CD14-positive monocyte (primary cell): Measurements from ENCODE around the gene RTBDN. TPM values are rescaled to one million over a fixed set of nuclear protein-coding genes. Genes with fewer than 3 reads are reported as not detected.
"Not testable (repeated sequence)": the region's sequence is repeated elsewhere in the genome, so short reads cannot be mapped to it uniquely, and the experiment has no call there.

Experiments used
- DNase-seq, 3 donors: peaks; one replicate each; pipeline ENCODE4 v3.0.0-alpha.2; 2011 to 2022
- H2AFZ ChIP-seq: 2 replicates; pipeline ENCODE4 v1.6.0; 2012; ENCODE audit warnings: mild to moderate bottlenecking, low read depth, low read length, inconsistent platforms; ENCODE audit not compliant: insufficient read depth, poor library complexity, severe bottlenecking
- H3K27ac ChIP-seq, 2 donors: 1 replicate in 1 of 2; 2 replicates in 1 of 2; pipeline ENCODE4 v1.5.1; 2012 to 2013; ENCODE audit warnings: low read length in 2 of 2, control low read depth in 1 of 2, inconsistent platforms in 1 of 2, low read depth in 1 of 2, mild to moderate bottlenecking in 1 of 2
- H3K27me3 ChIP-seq, 2 donors: one replicate each; pipeline versions ENCODE4 v1.6.0 to v1.6.1; 2011 to 2013; ENCODE audit warnings: low read length in 2 of 2; ENCODE audit not compliant: control insufficient read depth in 2 of 2, insufficient read depth in 2 of 2
- H3K36me3 ChIP-seq, 2 donors: replicated peaks in 1 of 2; 1 replicate in 1 of 2; 2 replicates in 1 of 2; pipeline versions ENCODE4 v1.5.1 to v1.6.1; 2012 to 2013; ENCODE audit warnings: low read length in 2 of 2, control low read depth in 1 of 2, inconsistent platforms in 1 of 2, mild to moderate bottlenecking in 1 of 2; ENCODE audit not compliant: insufficient read depth in 2 of 2, control insufficient read depth in 1 of 2
- H3K4me1 ChIP-seq, 2 donors: 1 replicate in 1 of 2; 2 replicates in 1 of 2; pipeline versions ENCODE4 v1.5.1 to v1.6.1; 2012 to 2013; ENCODE audit warnings: low read length in 2 of 2, control low read depth in 1 of 2, inconsistent platforms in 1 of 2, mild to moderate bottlenecking in 1 of 2, moderate library complexity in 1 of 2; ENCODE audit not compliant: insufficient read depth in 2 of 2, control insufficient read depth in 1 of 2
- H3K4me2 ChIP-seq: replicated peaks from 2 replicates; pipeline ENCODE3; 2012; ENCODE audit warnings: low read length, moderate library complexity, mild to moderate bottlenecking; ENCODE audit not compliant: poor library complexity, severe bottlenecking; ENCODE audit errors: extremely low read depth
- H3K4me3 ChIP-seq, 3 experiments: fragments of 200-600 bp in 1 of 3; sonication (generic) in 1 of 3; replicated peaks in 1 of 3; 1 replicate in 2 of 3; 2 replicates in 1 of 3; pipeline ENCODE4 v1.5.1; 2011 to 2013; ENCODE audit warnings: low read length in 3 of 3, mild to moderate bottlenecking in 3 of 3, control low read depth in 2 of 3, low read depth in 2 of 3, inconsistent platforms in 1 of 3, moderate library complexity in 1 of 3
- H3K79me2 ChIP-seq: 2 replicates; pipeline ENCODE4 v1.6.0; 2012; ENCODE audit warnings: mild to moderate bottlenecking, control low read depth, inconsistent platforms, low read length, moderate library complexity; ENCODE audit not compliant: insufficient read depth
- H3K9ac ChIP-seq: 2 replicates; pipeline ENCODE4 v1.6.0; 2017; ENCODE audit warnings: low read length, mild to moderate bottlenecking; ENCODE audit not compliant: insufficient read depth, poor library complexity, severe bottlenecking
- H3K9me3 ChIP-seq, 2 donors: replicated peaks in 1 of 2; 1 replicate in 1 of 2; 2 replicates in 1 of 2; pipeline versions ENCODE4 v1.5.1 to v1.6.1; 2012 to 2013; ENCODE audit warnings: low read length in 2 of 2, control low read depth in 1 of 2; ENCODE audit not compliant: control insufficient read depth in 1 of 2, insufficient read depth in 1 of 2
- H4K20me1 ChIP-seq: 2 replicates; pipeline ENCODE4 v1.6.0; 2012; ENCODE audit warnings: mild to moderate bottlenecking, low read length, control low read depth, moderate library complexity; ENCODE audit not compliant: insufficient read depth
- H3K27ac Mint-ChIP-seq, 7 donors: one replicate each; pipeline ENCODE4 v1.8.0; 2020; ENCODE audit warnings: mild to moderate bottlenecking in 7 of 7, mixed read lengths in 7 of 7, moderate library complexity in 6 of 7, inconsistent platforms in 2 of 7
- H3K27me3 Mint-ChIP-seq, 3 donors: one replicate each; pipeline ENCODE4 v1.8.0; 2021 to 2022; ENCODE audit warnings: low read depth in 3 of 3, mild to moderate bottlenecking in 3 of 3, mixed read lengths in 3 of 3, moderate library complexity in 3 of 3, inconsistent platforms in 1 of 3
- H3K36me3 Mint-ChIP-seq, 2 donors: one replicate each; pipeline ENCODE4 v1.8.0; 2020; ENCODE audit warnings: mixed read lengths in 2 of 2, inconsistent platforms in 1 of 2, mild to moderate bottlenecking in 1 of 2
- H3K4me1 Mint-ChIP-seq: one replicate; pipeline ENCODE4 v1.8.0; 2020; ENCODE audit warnings: mild to moderate bottlenecking, mixed read lengths
- H3K4me3 Mint-ChIP-seq, 2 donors: one replicate each; pipeline ENCODE4 v1.8.0; 2020; ENCODE audit warnings: mild to moderate bottlenecking in 2 of 2, mixed read lengths in 2 of 2, moderate library complexity in 1 of 2
- H3K9me3 Mint-ChIP-seq, 7 donors: one replicate each; pipeline ENCODE4 v1.8.0; 2020 to 2022; ENCODE audit warnings: mixed read lengths in 7 of 7, mild to moderate bottlenecking in 6 of 7, moderate library complexity in 6 of 7, inconsistent platforms in 2 of 7
- CTCF ChIP-seq: fragments of 200-600 bp; IDR thresholded peaks from one replicate; pipeline ENCODE4 v1.8.0; 2022; ENCODE audit warnings: antibody characterized with exemption, mild to moderate bottlenecking
- WGBS: methylation state at CpG from one replicate; pipeline ENCODE4 v1.1.5; 2013; ENCODE audit warnings: missing lambda C conversion rate; ENCODE audit not compliant: insufficient coverage; 5-methylcytosine and 5-hydroxymethylcytosine counted together
- intact Hi-C, 2 donors: fragments of 100-400 bp; cut with micrococcal nuclease; formaldehyde crosslinking; loops; one replicate each; pipeline versions ENCODE4 v1.15.0 to v1.15.1; 2023
- polyA plus RNA-seq, 3 donors: library from polyadenylated mRNA; depleted of rRNA in 1 of 3; unstranded in 2 of 3; stranded (reverse) in 1 of 3; fragments of 300-500 nt in 2 of 3; fragments of >200 nt in 1 of 3; fragmentation: Illumina TruSeq in 2 of 3; gene quantifications; 1 replicate in 2 of 3; 2 replicates in 1 of 3; pipeline ENCODE4 v1.2.3, GENCODE V29; 2012 to 2021

The RTBDN gene
- polyA plus RNA-seq, 3 donors, result not detected

DNA sequence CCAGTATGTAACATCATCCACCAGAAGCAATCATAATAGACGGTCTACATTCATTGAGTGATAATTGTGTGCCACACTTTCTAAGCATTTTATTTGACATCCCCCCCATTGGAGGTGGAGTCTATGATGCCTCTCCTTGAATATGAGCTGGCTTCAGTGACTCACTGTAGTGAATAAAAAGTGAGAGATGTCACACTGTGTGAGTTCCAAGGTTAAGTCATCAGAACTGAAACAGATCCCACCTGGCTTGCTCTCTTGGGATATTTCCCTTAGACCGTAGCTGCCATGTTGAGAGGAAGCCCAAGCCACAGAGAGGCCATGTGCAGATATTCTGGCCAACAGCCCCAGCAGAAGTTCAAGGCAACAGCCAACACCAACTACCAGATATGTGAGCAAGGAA lies 12.6 kb downstream of the RTBDN start:
- H3K9me3 ChIP-seq, result no peaks in the 10 kb centered on the region
- H2AFZ ChIP-seq, result no peak overlapping the region
- TF ChIP-seq CTCF, result no peak
- peaks cover 0 to 11% (median 7%) of the 10 kb centered on the region in 7 donors for H3K9me3 Mint-ChIP-seq
- no peak overlapping the region for H3K9ac ChIP-seq
- no peak overlapping the region for H3K4me3 Mint-ChIP-seq
- DNase-seq, result no peak
- H3K27me3 Mint-ChIP-seq, result peaks cover 7 to 28% (median 10%) of the 10 kb centered on the region in 3 donors
- WGBS, result 80% methylated on average over 1 of the region's 2 CpGs
- intact Hi-C loops, result no loop called here
- H4K20me1 ChIP-seq, result no peaks in the 10 kb centered on the region
- no peaks in the 10 kb centered on the region for H3K36me3 ChIP-seq
- H3K4me3 ChIP-seq, result no peak overlapping the region
- no peak overlapping the region for H3K27ac ChIP-seq
- H3K4me1 Mint-ChIP-seq, result peaks cover 8% of the 10 kb centered on the region
- peaks cover 7% of the 10 kb centered on the region in 2 donors for H3K4me1 ChIP-seq
- peaks cover 0 to 9% of the 10 kb centered on the region in 2 donors for H3K27me3 ChIP-seq
- no peaks in the 10 kb centered on the region for H3K79me2 ChIP-seq
- no peaks in the 10 kb centered on the region for H3K36me3 Mint-ChIP-seq
- no peak overlapping the region for H3K27ac Mint-ChIP-seq
- no peak overlapping the region for H3K4me2 ChIP-seq

DNA sequence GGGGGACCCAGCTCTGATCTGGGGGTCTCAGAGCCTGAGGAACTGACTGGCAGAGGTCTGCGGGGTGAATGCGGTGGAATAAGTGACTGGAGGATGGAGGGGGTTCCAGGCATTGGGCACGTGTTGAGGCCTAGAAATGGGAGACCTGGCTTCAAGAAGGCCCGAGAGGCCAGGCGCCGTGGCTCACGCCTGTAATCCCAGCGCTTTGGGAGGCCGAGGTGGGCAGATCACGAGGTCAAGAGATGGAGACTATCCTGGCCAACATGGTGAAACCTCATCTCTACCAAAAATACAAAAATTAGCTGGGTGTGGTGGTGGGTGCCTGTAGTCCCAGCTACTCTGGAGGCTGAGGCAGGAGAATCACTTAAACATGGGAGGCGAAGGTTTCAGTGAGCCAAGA lies 16.6 kb downstream of the RTBDN start:
- H4K20me1 ChIP-seq, intact Hi-C loops, H3K4me3 Mint-ChIP-seq, H3K9ac ChIP-seq, H3K79me2 ChIP-seq, H3K4me1 Mint-ChIP-seq, DNase-seq, H3K27me3 Mint-ChIP-seq, H3K4me1 ChIP-seq, H3K4me3 ChIP-seq, H3K27me3 ChIP-seq, H3K27ac ChIP-seq, H3K9me3 ChIP-seq, H2AFZ ChIP-seq, H3K4me2 ChIP-seq: not testable (repeated sequence)
- H3K36me3 ChIP-seq, result peaks cover 0 to 15% of the 10 kb centered on the region in 2 donors
- Mint-ChIP-seq H3K27ac (peak overlapping the region in 1 of 7 donors; percentile 36), H3K36me3 (peaks cover 13 to 26% of the 10 kb centered on the region in 2 donors), H3K9me3 (peaks cover 0 to 11% (median 7%) of the 10 kb centered on the region in 7 donors)
- 84% methylated on average over 4 of the region's 11 CpGs for WGBS

GRCh38 chr19:12817188-12817587 lies 17.2 kb downstream of the RTBDN start:
- H3K9me3 Mint-ChIP-seq, H3K4me1 Mint-ChIP-seq, H3K9ac ChIP-seq, H3K4me1 ChIP-seq, H2AFZ ChIP-seq, intact Hi-C loops, H3K27ac Mint-ChIP-seq, H3K27me3 Mint-ChIP-seq, H4K20me1 ChIP-seq, H3K4me3 ChIP-seq, H3K4me3 Mint-ChIP-seq, H3K27ac ChIP-seq, H3K27me3 ChIP-seq, H3K4me2 ChIP-seq, DNase-seq, H3K79me2 ChIP-seq, H3K9me3 ChIP-seq: not testable (repeated sequence)
- H3K36me3 Mint-ChIP-seq, result peaks cover 17 to 31% of the 10 kb centered on the region in 2 donors
- WGBS, result no CpG with 5 or more reads among the region's 6 CpGs
- peaks cover 0 to 15% of the 10 kb centered on the region in 2 donors for H3K36me3 ChIP-seq
